WTC11 (cell line): ENCODE results near the gene CPLANE1. TPM values are rescaled to one million over a fixed set of nuclear protein-coding genes. Genes with fewer than 3 reads are reported as not detected.

Experiments used
- ATAC-seq: fragments of 200-7000 bp; cut with Tn5 transposase; 2 replicates; pipeline ENCODE4 v1.10.0; 2021; ENCODE audit warnings: mild to moderate bottlenecking, moderate library complexity
- CTCF ChIA-PET: fragments of 300-600 bp; sonication (Branson Sonifier 250); formaldehyde crosslinking; loops from one replicate; lab custom pipeline; 2021; ENCODE audit warnings: antibody characterized with exemption; lab: Charles Lee
- POLR2A ChIA-PET: fragments of 350-600 bp; sonication (Branson Sonifier 250); formaldehyde crosslinking; loops from one replicate; lab custom pipeline; 2021; ENCODE audit warnings: antibody characterized with exemption; lab: Charles Lee
- DNase-seq: peaks from one replicate; pipeline ENCODE4 v3.0.0; 2021; ENCODE audit warnings: low spot score
- H3K27ac Mint-ChIP-seq: 2 replicates; pipeline ENCODE4 v1.8.0; 2021; ENCODE audit warnings: mixed read lengths
- H3K27me3 Mint-ChIP-seq: 2 replicates; pipeline ENCODE4 v1.8.0; 2021; ENCODE audit warnings: low read depth, mild to moderate bottlenecking, moderate library complexity, mixed read lengths
- H3K36me3 Mint-ChIP-seq: 2 replicates; pipeline ENCODE4 v1.8.0; 2021; ENCODE audit warnings: mixed read lengths
- H3K4me1 Mint-ChIP-seq: 2 replicates; pipeline ENCODE4 v1.8.0; 2022; ENCODE audit warnings: mixed read lengths
- H3K4me3 Mint-ChIP-seq: 2 replicates; pipeline ENCODE4 v1.8.0; 2021; ENCODE audit warnings: mild to moderate bottlenecking, moderate library complexity, mixed read lengths
- H3K9me3 Mint-ChIP-seq: 2 replicates; pipeline ENCODE4 v1.8.0; 2021; ENCODE audit warnings: mixed read lengths
- ATF1 ChIP-seq: sonication (generic); formaldehyde crosslinking; IDR thresholded peaks from 2 replicates; pipeline ENCODE4 v1.8.1; 2023; ENCODE audit warnings: mild to moderate bottlenecking, moderate library complexity, missing genetic modification reagents
- CREM ChIP-seq: sonication (generic); formaldehyde crosslinking; IDR thresholded peaks from 2 replicates; pipeline ENCODE4 v1.8.1; 2022; ENCODE audit warnings: mild to moderate bottlenecking, missing genetic modification reagents, moderate library complexity
- ELF4 ChIP-seq: sonication (generic); formaldehyde crosslinking; IDR thresholded peaks from 2 replicates; pipeline ENCODE4 v1.8.1; 2022; ENCODE audit warnings: low read depth, mild to moderate bottlenecking, moderate library complexity, missing genetic modification reagents
- FOXJ3 ChIP-seq: sonication (generic); formaldehyde crosslinking; IDR thresholded peaks from 2 replicates; pipeline ENCODE4 v1.9.0; 2021; ENCODE audit warnings: missing genetic modification reagents, mild to moderate bottlenecking, borderline replicate concordance
- NR2C2 ChIP-seq: sonication (generic); formaldehyde crosslinking; IDR thresholded peaks from 2 replicates; pipeline ENCODE4 v1.8.0; 2022; ENCODE audit warnings: mild to moderate bottlenecking, missing genetic modification reagents
- TP53 ChIP-seq: sonication (generic); formaldehyde crosslinking; IDR thresholded peaks from 2 replicates; pipeline ENCODE4 v1.8.1; 2023; ENCODE audit warnings: mild to moderate bottlenecking, missing genetic modification reagents
- ZNF396 ChIP-seq: fragments of 250-450 bp; sonication (Bioruptor Pico); IDR thresholded peaks from 2 replicates; pipeline ENCODE4 v1.8.0; 2021; ENCODE audit warnings: mild to moderate bottlenecking, moderate library complexity, borderline replicate concordance
- total RNA-seq: library from RNA; stranded (reverse); gene quantifications from 3 replicates; pipeline ENCODE4 v1.2.3, GENCODE V29; 2021
- TF ChIP-seq, protein P1 (sequence below): sonication (generic); formaldehyde crosslinking; IDR thresholded peaks from 2 replicates; pipeline ENCODE4 v1.8.1; 2023; ENCODE audit warnings: mild to moderate bottlenecking, missing genetic modification reagents, moderate library complexity
- TF ChIP-seq, protein P2 (sequence below): sonication (generic); formaldehyde crosslinking; IDR thresholded peaks from 2 replicates; pipeline ENCODE4 v1.8.0; 2022; ENCODE audit warnings: mild to moderate bottlenecking, missing genetic modification reagents
- TF ChIP-seq, protein P3 (sequence below): sonication (generic); formaldehyde crosslinking; IDR thresholded peaks from 2 replicates; pipeline ENCODE4 v1.8.1; 2023; ENCODE audit warnings: mild to moderate bottlenecking, missing genetic modification reagents
- TF ChIP-seq, protein P4 (sequence below): fragments of 250-450 bp; sonication (Bioruptor Pico); conservative IDR thresholded peaks from 2 replicates; pipeline ENCODE4 v1.9.0; 2021; ENCODE audit warnings: mild to moderate bottlenecking
- TF ChIP-seq, protein P5 (sequence below): sonication (generic); formaldehyde crosslinking; IDR thresholded peaks from 2 replicates; pipeline ENCODE4 v1.8.1; 2022; ENCODE audit warnings: low read depth, missing genetic modification reagents, borderline replicate concordance
- TF ChIP-seq, protein P6 (sequence below): sonication (generic); formaldehyde crosslinking; IDR thresholded peaks from 2 replicates; pipeline ENCODE4 v1.8.1; 2022; ENCODE audit warnings: mild to moderate bottlenecking, moderate library complexity, missing genetic modification reagents
- TF ChIP-seq, protein P7 (sequence below): sonication (generic); formaldehyde crosslinking; IDR thresholded peaks from 2 replicates; pipeline ENCODE4 v1.8.0; 2022; ENCODE audit warnings: mild to moderate bottlenecking, missing genetic modification reagents
- TF ChIP-seq, protein P8 (sequence below): sonication (generic); formaldehyde crosslinking; IDR thresholded peaks from 2 replicates; pipeline ENCODE4 v1.8.1; 2023; ENCODE audit warnings: mild to moderate bottlenecking, missing genetic modification reagents, borderline replicate concordance

CPLANE1 gene
- total RNA-seq, 1 experiment from 2014 or later, result 4.8 TPM

DNA sequence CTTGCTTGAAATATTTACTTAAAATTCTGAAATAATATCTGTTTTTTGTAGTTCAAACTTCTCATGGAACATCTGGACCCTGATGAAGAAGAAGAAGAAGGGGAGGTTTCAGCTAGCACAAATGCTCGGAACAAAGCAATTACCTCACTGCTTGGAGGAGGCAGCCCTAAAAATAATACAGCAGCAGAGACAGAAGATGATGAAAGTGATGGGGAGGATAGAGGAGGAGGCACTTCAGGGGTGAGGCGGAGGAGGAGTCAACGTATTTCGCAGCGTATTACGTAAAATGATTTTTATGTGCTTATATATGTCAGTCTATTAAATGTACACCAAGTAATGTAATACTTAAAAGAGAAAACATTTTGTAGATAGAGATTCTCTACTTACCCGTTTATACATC is 185.4 kb downstream of the CPLANE1 start:
- ChIA-PET CTCF (no interaction called here), POLR2A (no interaction called here)
- Mint-ChIP-seq H3K4me1 (no peaks in the 10 kb centered on the region), H3K4me3 (no peak overlapping the region), H3K27me3 (no peaks in the 10 kb centered on the region), H3K36me3 (peaks cover 24% of the 10 kb centered on the region), H3K9me3 (no peaks in the 10 kb centered on the region), H3K27ac (no peak overlapping the region)
- ATAC-seq, result no peak
- no peak for DNase-seq
- TF ChIP-seq ELF4 (CRISPR knock-in tag), result no peak
- TF ChIP-seq, protein P1, sequence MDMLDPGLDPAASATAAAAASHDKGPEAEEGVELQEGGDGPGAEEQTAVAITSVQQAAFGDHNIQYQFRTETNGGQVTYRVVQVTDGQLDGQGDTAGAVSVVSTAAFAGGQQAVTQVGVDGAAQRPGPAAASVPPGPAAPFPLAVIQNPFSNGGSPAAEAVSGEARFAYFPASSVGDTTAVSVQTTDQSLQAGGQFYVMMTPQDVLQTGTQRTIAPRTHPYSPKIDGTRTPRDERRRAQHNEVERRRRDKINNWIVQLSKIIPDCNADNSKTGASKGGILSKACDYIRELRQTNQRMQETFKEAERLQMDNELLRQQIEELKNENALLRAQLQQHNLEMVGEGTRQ (CRISPR knock-in tag), result no peak
- TF ChIP-seq, protein P2, sequence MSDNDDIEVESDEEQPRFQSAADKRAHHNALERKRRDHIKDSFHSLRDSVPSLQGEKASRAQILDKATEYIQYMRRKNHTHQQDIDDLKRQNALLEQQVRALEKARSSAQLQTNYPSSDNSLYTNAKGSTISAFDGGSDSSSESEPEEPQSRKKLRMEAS (CRISPR knock-in tag), result no peak
- TF ChIP-seq CREM (CRISPR knock-in tag), result no peak
- TF ChIP-seq ATF1, result no peak
- TF ChIP-seq TP53 (CRISPR knock-in tag), result no peak
- no peak for TF ChIP-seq ZNF396 (CRISPR knock-in tag)
- TF ChIP-seq, protein P3, sequence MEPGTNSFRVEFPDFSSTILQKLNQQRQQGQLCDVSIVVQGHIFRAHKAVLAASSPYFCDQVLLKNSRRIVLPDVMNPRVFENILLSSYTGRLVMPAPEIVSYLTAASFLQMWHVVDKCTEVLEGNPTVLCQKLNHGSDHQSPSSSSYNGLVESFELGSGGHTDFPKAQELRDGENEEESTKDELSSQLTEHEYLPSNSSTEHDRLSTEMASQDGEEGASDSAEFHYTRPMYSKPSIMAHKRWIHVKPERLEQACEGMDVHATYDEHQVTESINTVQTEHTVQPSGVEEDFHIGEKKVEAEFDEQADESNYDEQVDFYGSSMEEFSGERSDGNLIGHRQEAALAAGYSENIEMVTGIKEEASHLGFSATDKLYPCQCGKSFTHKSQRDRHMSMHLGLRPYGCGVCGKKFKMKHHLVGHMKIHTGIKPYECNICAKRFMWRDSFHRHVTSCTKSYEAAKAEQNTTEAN (CRISPR knock-in tag), result no peak
- no peak for TF ChIP-seq NR2C2 (CRISPR knock-in tag)
- TF ChIP-seq, protein P4, sequence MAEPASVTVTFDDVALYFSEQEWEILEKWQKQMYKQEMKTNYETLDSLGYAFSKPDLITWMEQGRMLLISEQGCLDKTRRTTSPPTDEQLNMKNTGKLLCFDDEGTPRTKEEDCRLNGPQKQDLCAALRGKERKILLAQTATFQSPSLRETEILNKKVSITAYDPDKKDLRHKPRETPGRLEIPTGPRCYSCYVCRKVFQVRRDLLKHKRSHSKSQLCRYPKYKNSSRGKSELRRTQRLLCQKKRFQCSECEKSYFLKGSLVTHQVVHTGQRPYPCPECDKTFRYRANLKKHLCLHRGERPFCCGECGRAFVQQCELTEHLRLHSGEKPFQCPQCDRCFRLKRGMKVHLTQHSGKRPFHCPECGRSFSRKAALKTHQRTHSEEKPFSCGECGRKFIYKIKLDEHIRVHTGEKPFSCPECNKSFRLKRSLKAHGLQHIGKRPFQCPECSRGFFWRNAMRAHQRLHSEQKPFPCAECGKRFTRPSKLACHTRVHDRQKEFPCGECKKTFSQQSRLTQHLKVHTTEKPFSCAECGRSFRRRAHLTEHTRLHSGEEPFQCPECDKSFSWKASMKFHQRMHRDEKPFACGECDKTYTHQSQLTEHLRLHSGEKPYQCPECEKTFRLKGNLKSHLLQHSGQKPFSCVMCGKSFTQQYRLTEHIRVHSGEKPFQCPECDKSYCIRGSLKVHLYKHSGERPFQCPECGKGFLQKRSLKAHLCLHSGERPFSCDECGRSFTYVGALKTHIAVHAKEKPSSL (CRISPR knock-in tag), result no peak
- TF ChIP-seq FOXJ3 (CRISPR knock-in tag), result no peak
- TF ChIP-seq, protein P5, sequence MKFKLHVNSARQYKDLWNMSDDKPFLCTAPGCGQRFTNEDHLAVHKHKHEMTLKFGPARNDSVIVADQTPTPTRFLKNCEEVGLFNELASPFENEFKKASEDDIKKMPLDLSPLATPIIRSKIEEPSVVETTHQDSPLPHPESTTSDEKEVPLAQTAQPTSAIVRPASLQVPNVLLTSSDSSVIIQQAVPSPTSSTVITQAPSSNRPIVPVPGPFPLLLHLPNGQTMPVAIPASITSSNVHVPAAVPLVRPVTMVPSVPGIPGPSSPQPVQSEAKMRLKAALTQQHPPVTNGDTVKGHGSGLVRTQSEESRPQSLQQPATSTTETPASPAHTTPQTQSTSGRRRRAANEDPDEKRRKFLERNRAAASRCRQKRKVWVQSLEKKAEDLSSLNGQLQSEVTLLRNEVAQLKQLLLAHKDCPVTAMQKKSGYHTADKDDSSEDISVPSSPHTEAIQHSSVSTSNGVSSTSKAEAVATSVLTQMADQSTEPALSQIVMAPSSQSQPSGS (CRISPR knock-in tag), result no peak
- TF ChIP-seq, protein P6, sequence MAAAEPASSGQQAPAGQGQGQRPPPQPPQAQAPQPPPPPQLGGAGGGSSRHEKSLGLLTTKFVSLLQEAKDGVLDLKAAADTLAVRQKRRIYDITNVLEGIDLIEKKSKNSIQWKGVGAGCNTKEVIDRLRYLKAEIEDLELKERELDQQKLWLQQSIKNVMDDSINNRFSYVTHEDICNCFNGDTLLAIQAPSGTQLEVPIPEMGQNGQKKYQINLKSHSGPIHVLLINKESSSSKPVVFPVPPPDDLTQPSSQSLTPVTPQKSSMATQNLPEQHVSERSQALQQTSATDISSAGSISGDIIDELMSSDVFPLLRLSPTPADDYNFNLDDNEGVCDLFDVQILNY (CRISPR knock-in tag), result no peak
- TF ChIP-seq, protein P7, sequence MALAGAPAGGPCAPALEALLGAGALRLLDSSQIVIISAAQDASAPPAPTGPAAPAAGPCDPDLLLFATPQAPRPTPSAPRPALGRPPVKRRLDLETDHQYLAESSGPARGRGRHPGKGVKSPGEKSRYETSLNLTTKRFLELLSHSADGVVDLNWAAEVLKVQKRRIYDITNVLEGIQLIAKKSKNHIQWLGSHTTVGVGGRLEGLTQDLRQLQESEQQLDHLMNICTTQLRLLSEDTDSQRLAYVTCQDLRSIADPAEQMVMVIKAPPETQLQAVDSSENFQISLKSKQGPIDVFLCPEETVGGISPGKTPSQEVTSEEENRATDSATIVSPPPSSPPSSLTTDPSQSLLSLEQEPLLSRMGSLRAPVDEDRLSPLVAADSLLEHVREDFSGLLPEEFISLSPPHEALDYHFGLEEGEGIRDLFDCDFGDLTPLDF, result no peak
- TF ChIP-seq, protein P8, sequence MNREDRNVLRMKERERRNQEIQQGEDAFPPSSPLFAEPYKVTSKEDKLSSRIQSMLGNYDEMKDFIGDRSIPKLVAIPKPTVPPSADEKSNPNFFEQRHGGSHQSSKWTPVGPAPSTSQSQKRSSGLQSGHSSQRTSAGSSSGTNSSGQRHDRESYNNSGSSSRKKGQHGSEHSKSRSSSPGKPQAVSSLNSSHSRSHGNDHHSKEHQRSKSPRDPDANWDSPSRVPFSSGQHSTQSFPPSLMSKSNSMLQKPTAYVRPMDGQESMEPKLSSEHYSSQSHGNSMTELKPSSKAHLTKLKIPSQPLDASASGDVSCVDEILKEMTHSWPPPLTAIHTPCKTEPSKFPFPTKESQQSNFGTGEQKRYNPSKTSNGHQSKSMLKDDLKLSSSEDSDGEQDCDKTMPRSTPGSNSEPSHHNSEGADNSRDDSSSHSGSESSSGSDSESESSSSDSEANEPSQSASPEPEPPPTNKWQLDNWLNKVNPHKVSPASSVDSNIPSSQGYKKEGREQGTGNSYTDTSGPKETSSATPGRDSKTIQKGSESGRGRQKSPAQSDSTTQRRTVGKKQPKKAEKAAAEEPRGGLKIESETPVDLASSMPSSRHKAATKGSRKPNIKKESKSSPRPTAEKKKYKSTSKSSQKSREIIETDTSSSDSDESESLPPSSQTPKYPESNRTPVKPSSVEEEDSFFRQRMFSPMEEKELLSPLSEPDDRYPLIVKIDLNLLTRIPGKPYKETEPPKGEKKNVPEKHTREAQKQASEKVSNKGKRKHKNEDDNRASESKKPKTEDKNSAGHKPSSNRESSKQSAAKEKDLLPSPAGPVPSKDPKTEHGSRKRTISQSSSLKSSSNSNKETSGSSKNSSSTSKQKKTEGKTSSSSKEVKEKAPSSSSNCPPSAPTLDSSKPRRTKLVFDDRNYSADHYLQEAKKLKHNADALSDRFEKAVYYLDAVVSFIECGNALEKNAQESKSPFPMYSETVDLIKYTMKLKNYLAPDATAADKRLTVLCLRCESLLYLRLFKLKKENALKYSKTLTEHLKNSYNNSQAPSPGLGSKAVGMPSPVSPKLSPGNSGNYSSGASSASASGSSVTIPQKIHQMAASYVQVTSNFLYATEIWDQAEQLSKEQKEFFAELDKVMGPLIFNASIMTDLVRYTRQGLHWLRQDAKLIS, result no peak
